Measurements from ENCODE around the gene KCNQ4.

KCNQ4 gene

GRCh38 chr1:40870135-40870728 lies 86.6 kb downstream of the KCNQ4 start:
- H3F3A ChIP-seq (ENCODE audit: control insufficient read depth, insufficient read depth), result no peaks in the 10 kb centered on the region
- no peak overlapping the region for H3K27ac ChIP-seq (ENCODE audit: low read depth, low read length)
- H3K4me3 ChIP-seq (ENCODE audit: low read length), result no peak overlapping the region
- no peaks in the 10 kb centered on the region for H4K20me1 ChIP-seq (ENCODE audit: control insufficient read depth, insufficient read depth, low read depth, low read length)
- no peaks in the 10 kb centered on the region for H3K79me2 ChIP-seq (ENCODE audit: control insufficient read depth, low read length)
- H3K9me2 ChIP-seq (replicated peaks; ENCODE audit: control insufficient read depth, low read length), result no peaks in the 10 kb centered on the region
- H3K27me3 ChIP-seq (ENCODE audit: control insufficient read depth, low read length), result peaks cover 11% of the 10 kb centered on the region; the same call in 1 of the 2 replicates
- H3K4me2 ChIP-seq (ENCODE audit: low read length), result no peak overlapping the region
- no peaks in the 10 kb centered on the region for H3K9me3 ChIP-seq (ENCODE audit: control insufficient read depth, insufficient read depth, low read length)
- H3K36me3 ChIP-seq (ENCODE audit: control insufficient read depth, low read length), result no peaks in the 10 kb centered on the region
- TF ChIP-seq CTCF (IDR thresholded peaks at IDR 0.05; ENCODE audit: low read depth, low read length, poor library complexity, severe bottlenecking) (no peak), EZH2phosphoT487 (IDR thresholded peaks at IDR 0.05; ENCODE audit: borderline replicate concordance, low read length) (no peak)
- no peaks in the 10 kb centered on the region for H3K4me1 ChIP-seq (ENCODE audit: control insufficient read depth, low read length)

- H3K4me1 ChIP-seq (ENCODE audit: control insufficient read depth, low read length), result no peaks in the 10 kb centered on the region
- no peaks in the 10 kb centered on the region for H3K79me2 ChIP-seq (ENCODE audit: control insufficient read depth, low read length)
- no peak overlapping the region for H3K27ac ChIP-seq (ENCODE audit: low read depth, low read length)
- no peak for TF ChIP-seq EZH2phosphoT487 (IDR thresholded peaks at IDR 0.05; ENCODE audit: borderline replicate concordance, low read length)
- TF ChIP-seq CTCF (IDR thresholded peaks at IDR 0.05; ENCODE audit: low read depth, low read length, poor library complexity, severe bottlenecking), result no peak
- no peak overlapping the region for H3K4me3 ChIP-seq (ENCODE audit: low read length)
- H3K4me2 ChIP-seq (ENCODE audit: low read length), result no peak overlapping the region
- H4K20me1 ChIP-seq (ENCODE audit: control insufficient read depth, insufficient read depth, low read depth, low read length), result no peaks in the 10 kb centered on the region
- peaks cover 13% of the 10 kb centered on the region; the same call in 1 of the 2 replicates for H3K27me3 ChIP-seq (ENCODE audit: control insufficient read depth, low read length)
- H3F3A ChIP-seq (ENCODE audit: control insufficient read depth, insufficient read depth), result no peaks in the 10 kb centered on the region
- no peaks in the 10 kb centered on the region for H3K36me3 ChIP-seq (ENCODE audit: control insufficient read depth, low read length)
- H3K9me3 ChIP-seq (ENCODE audit: control insufficient read depth, insufficient read depth, low read length), result no peaks in the 10 kb centered on the region
- no peaks in the 10 kb centered on the region for H3K9me2 ChIP-seq (replicated peaks; ENCODE audit: control insufficient read depth, low read length)
Observed at GRCh38 chr1:40872276-40872675, 88.7 kb downstream of the KCNQ4 start.

- no peak for TF ChIP-seq EZH2phosphoT487 (IDR thresholded peaks at IDR 0.05; ENCODE audit: borderline replicate concordance, low read length)
- TF ChIP-seq CTCF (IDR thresholded peaks at IDR 0.05; ENCODE audit: low read depth, low read length, poor library complexity, severe bottlenecking), result no peak
- Histone ChIP-seq H3K4me3 (ENCODE audit: low read length) (no peak overlapping the region), H3K27ac (ENCODE audit: low read depth, low read length) (no peak overlapping the region), H3K79me2 (ENCODE audit: control insufficient read depth, low read length) (no peaks in the 10 kb centered on the region), H3K36me3 (ENCODE audit: control insufficient read depth, low read length) (no peaks in the 10 kb centered on the region), H3K27me3 (ENCODE audit: control insufficient read depth, low read length) (peaks cover 13% of the 10 kb centered on the region; the same call in 1 of the 2 replicates), H3K9me3 (ENCODE audit: control insufficient read depth, insufficient read depth, low read length) (no peaks in the 10 kb centered on the region), H3K9me2 (replicated peaks; ENCODE audit: control insufficient read depth, low read length) (no peaks in the 10 kb centered on the region), H4K20me1 (ENCODE audit: control insufficient read depth, insufficient read depth, low read depth, low read length) (no peaks in the 10 kb centered on the region), H3K4me2 (ENCODE audit: low read length) (no peak overlapping the region), H3F3A (ENCODE audit: control insufficient read depth, insufficient read depth) (no peaks in the 10 kb centered on the region), H3K4me1 (ENCODE audit: control insufficient read depth, low read length) (no peaks in the 10 kb centered on the region)
Observed at GRCh38 chr1:40873863-40874472, 90.4 kb downstream of the KCNQ4 start.

All from DOHH2 (cell line).